ENCODE results near the gene BHLHE40. TPM values are rescaled to one million over a fixed set of nuclear protein-coding genes. Genes with fewer than 3 reads are reported as not detected.

BHLHE40 gene
- total and polyA plus RNA-seq, 10 of the 15 experiments (the other 5 are each of a cell fraction or from before 2014, with no cell fraction given): 25.2 to 106 (median 51.4) TPM

DNA sequence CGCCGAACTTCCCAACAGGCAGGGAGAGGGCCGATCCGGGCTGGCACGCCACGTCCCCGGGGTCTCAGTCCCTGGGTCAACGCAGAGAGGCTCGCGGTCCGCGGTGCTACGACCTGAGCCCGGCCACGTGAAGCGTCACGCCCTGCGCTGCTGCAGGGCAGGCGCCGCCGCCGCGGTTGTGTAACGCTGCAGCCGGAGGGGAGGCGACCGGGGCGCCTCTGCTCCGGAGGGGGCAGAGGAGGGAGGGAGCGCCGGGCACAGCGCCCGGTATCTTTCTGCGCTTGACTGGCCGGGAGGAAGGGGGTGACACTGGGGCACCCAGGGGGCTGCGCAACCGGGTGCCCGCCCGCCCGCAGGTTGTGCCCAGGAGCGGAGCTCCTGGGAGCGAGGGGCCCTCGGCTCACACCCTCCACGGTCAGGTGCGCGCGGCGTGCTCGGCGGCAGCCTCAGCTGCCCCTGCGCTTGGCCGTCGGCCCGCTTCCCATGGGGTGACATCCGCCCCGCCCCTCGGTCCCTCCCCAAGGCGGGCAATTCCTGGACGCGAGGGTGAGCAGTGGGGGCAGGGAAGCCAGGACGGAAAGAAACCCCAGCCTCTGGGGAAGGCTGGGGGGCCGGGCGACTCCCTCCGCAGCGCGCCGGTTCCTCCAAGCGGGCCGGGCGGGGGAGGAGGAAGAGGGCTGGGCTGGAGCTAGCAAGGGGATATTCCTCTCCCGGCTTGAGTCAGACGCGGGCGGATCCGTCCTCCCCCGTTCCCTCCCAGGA, 852 bp upstream of the BHLHE40 start (continued):
- peak; percentile 95 for TF ChIP-seq ZNF687 (IDR thresholded peaks at IDR 0.05)
- TF ChIP-seq, protein P1, sequence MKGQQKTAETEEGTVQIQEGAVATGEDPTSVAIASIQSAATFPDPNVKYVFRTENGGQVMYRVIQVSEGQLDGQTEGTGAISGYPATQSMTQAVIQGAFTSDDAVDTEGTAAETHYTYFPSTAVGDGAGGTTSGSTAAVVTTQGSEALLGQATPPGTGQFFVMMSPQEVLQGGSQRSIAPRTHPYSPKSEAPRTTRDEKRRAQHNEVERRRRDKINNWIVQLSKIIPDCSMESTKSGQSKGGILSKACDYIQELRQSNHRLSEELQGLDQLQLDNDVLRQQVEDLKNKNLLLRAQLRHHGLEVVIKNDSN (IDR thresholded peaks at IDR 0.05; ENCODE audit: borderline replicate concordance, extremely low read length, insufficient read depth, low read depth, low read length): peak; percentile 74
- no peak for TF ChIP-seq FOS (IDR thresholded peaks at IDR 0.05; ENCODE audit: borderline replicate concordance, extremely low read depth, insufficient read length)
- TF ChIP-seq SUZ12 (IDR thresholded peaks at IDR 0.05; ENCODE audit: unreplicated experiment): no peak
- peak; percentile 100 for TF ChIP-seq IKZF2 (IDR thresholded peaks at IDR 0.05)
- TF ChIP-seq, protein P2, sequence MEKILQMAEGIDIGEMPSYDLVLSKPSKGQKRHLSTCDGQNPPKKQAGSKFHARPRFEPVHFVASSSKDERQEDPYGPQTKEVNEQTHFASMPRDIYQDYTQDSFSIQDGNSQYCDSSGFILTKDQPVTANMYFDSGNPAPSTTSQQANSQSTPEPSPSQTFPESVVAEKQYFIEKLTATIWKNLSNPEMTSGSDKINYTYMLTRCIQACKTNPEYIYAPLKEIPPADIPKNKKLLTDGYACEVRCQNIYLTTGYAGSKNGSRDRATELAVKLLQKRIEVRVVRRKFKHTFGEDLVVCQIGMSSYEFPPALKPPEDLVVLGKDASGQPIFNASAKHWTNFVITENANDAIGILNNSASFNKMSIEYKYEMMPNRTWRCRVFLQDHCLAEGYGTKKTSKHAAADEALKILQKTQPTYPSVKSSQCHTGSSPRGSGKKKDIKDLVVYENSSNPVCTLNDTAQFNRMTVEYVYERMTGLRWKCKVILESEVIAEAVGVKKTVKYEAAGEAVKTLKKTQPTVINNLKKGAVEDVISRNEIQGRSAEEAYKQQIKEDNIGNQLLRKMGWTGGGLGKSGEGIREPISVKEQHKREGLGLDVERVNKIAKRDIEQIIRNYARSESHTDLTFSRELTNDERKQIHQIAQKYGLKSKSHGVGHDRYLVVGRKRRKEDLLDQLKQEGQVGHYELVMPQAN (conservative IDR thresholded peaks at IDR 0.05): peak; percentile 59
- TF ChIP-seq, protein P3, sequence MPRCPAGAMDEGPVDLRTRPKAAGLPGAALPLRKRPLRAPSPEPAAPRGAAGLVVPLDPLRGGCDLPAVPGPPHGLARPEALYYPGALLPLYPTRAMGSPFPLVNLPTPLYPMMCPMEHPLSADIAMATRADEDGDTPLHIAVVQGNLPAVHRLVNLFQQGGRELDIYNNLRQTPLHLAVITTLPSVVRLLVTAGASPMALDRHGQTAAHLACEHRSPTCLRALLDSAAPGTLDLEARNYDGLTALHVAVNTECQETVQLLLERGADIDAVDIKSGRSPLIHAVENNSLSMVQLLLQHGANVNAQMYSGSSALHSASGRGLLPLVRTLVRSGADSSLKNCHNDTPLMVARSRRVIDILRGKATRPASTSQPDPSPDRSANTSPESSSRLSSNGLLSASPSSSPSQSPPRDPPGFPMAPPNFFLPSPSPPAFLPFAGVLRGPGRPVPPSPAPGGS (IDR thresholded peaks at IDR 0.05; ENCODE audit: borderline replicate concordance, insufficient read depth, low read depth, low read length, poor library complexity, severe bottlenecking): peak; percentile 54
- peak in 1 of 2 experiments; percentile 83; a peak in 2 of 4 replicates for TF ChIP-seq ETV6 (conservative IDR thresholded peaks at IDR 0.05 in 1 of 2, IDR thresholded peaks at IDR 0.05 in 1 of 2; ENCODE audit: borderline replicate concordance in 1 of 2, low read depth in 1 of 2)
- TF ChIP-seq HDAC2 (IDR thresholded peaks at IDR 0.05): no peak
- TF ChIP-seq GATAD2B (conservative IDR thresholded peaks at IDR 0.05; ENCODE audit: low read depth): peak; percentile 99
- no peak for TF ChIP-seq RBBP5 (conservative IDR thresholded peaks at IDR 0.05)
- TF ChIP-seq ZNF217 (IDR thresholded peaks at IDR 0.05): peak; percentile 88
- TF ChIP-seq CEBPZ (IDR thresholded peaks at IDR 0.05; ENCODE audit: low read depth, low read length): no peak
- TF ChIP-seq KDM1A (IDR thresholded peaks at IDR 0.05; ENCODE audit: borderline replicate concordance): no peak
- no peak for TF ChIP-seq CREB1 (IDR thresholded peaks at IDR 0.05; ENCODE audit: low read depth)
- TF ChIP-seq TCF7 (IDR thresholded peaks at IDR 0.05; ENCODE audit: borderline replicate concordance): no peak; the same call in 1 of the 2 replicates
- 0 out of 2 replicates have a peak, but pooled peaks have one; percentile 24 for TF ChIP-seq MEF2A (IDR thresholded peaks at IDR 0.05; ENCODE audit: insufficient read depth, low read depth, low read length)

Measured in GM12878 (cell line).